ENCODE measurements around the gene RAMACL.

The RAMACL gene

GRCh38 chr6:166617359-166617758 lies 30.9 kb upstream of the RAMACL start:
- no peak for DNase-seq

GRCh38 chr6:166616261-166617238 lies 30.1 kb upstream of the RAMACL start:
- no peak for DNase-seq

- DNase-seq, result no peak
Observed at GRCh38 chr6:166615059-166615770, 28.7 kb upstream of the RAMACL start.

- DNase-seq, result no peak
Observed at GRCh38 chr6:166614589-166614988, 28.1 kb upstream of the RAMACL start.

- no peak for DNase-seq
Observed at GRCh38 chr6:166614171-166614583, 27.7 kb upstream of the RAMACL start.

GRCh38 chr6:166613027-166613426 lies 26.5 kb upstream of the RAMACL start:
- no peak for DNase-seq

GRCh38 chr6:166612471-166612881 lies 26.0 kb upstream of the RAMACL start:
- DNase-seq, result no peak

- DNase-seq, result no peak
Observed at GRCh38 chr6:166611631-166612030, 25.2 kb upstream of the RAMACL start.

GRCh38 chr6:166610069-166610468 lies 23.6 kb upstream of the RAMACL start:
- no peak for DNase-seq

- no peak for DNase-seq
Observed at GRCh38 chr6:166608774-166609173, 22.3 kb upstream of the RAMACL start.

GRCh38 chr6:166605752-166606151 lies 19.3 kb upstream of the RAMACL start:
- DNase-seq, result no peak

GRCh38 chr6:166604911-166605310 lies 18.4 kb upstream of the RAMACL start:
- DNase-seq, result no peak

GRCh38 chr6:166604328-166604727 lies 17.9 kb upstream of the RAMACL start:
- DNase-seq, result no peak

GRCh38 chr6:166603043-166603690 lies 16.7 kb upstream of the RAMACL start:
- no peak for DNase-seq

- DNase-seq, result no peak
Observed at GRCh38 chr6:166601956-166602355, 15.5 kb upstream of the RAMACL start.

GRCh38 chr6:166600931-166601330 lies 14.5 kb upstream of the RAMACL start:
- DNase-seq, result no peak

- no peak for DNase-seq
Observed at GRCh38 chr6:166599205-166599604, 12.7 kb upstream of the RAMACL start.

- DNase-seq, result no peak
Observed at GRCh38 chr6:166598441-166599138, 12.1 kb upstream of the RAMACL start.

- DNase-seq, result no peak
Observed at GRCh38 chr6:166597711-166598440, 11.4 kb upstream of the RAMACL start.

GRCh38 chr6:166596776-166597507 lies 10.5 kb upstream of the RAMACL start:
- DNase-seq, result no peak

GRCh38 chr6:166595949-166596348 lies 9.5 kb upstream of the RAMACL start:
- no peak for DNase-seq

All from SIG-M5 (cell line).